ENCODE data around the gene MAP3K13.

GRCh38 chr3:185402561-185402960, 39.6 kb downstream of the MAP3K13 start:
- TF ChIP-seq EP300 (IDR thresholded peaks at IDR 0.05) = no peak
- no peak for TF ChIP-seq CTCF (IDR thresholded peaks at IDR 0.05)
- TF ChIP-seq POLR2AphosphoS5 (IDR thresholded peaks at IDR 0.05) = no peak
- no peak for TF ChIP-seq POLR2A (IDR thresholded peaks at IDR 0.05)

Measured in sigmoid colon (tissue), 4 donors.